ENCODE measurements around the gene CDK19.
A peak's percentile ranks its signal among the peaks of the same experiment; 100 is the strongest.

The CDK19 gene

DNA sequence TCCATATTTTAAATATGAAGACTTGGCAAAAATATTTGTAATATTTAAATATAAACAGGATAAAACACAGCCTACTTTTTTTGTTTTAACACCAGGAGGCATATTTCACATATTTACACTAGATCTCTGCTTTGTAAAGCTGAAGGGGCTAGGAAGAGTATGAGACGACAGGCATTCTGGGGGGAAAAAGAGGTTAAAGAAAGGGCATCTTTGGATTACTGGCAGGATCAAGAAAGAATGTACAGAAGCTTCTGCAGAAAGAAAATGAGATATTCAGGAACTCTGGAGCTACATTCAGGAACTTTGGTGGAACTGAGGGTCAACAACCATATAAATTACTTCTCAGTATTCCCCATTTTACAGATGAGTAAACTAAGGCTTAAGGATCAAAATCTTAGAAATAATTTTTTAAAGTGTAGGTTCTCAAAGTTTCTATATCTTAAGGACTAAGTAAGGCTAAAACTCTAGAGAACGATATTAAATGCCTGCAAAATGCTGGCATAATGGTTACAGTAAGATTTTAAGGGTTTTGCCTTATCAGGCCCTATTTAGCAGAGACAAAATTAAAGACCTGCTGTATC lies 156.5 kb downstream of the CDK19 start:
- no peak for DNase-seq (ENCODE audit: low read depth)

GRCh38 chr6:110656492-110656891 lies 158.8 kb downstream of the CDK19 start:
- no peak for DNase-seq (ENCODE audit: low read depth)

DNA sequence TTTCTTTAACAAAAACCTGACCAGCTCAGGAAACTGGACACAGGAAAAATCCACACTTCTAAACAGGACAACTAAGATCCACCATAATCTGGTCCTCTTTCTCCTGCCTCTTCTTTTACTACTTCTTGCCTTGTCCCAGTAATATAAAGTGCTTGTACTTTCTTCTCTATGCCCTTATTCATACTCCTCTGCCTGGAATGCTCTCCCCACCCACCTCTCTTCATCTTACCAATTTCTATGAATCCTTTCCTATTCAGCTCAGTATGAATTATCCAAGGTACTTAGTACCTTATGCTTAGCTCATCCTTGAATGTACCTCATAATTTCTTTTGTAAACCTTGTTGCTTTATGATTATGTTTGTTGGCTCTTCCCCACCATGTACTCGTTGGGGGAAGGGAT lies 159.4 kb downstream of the CDK19 start:
- no peak for DNase-seq (ENCODE audit: low read depth)

DNA sequence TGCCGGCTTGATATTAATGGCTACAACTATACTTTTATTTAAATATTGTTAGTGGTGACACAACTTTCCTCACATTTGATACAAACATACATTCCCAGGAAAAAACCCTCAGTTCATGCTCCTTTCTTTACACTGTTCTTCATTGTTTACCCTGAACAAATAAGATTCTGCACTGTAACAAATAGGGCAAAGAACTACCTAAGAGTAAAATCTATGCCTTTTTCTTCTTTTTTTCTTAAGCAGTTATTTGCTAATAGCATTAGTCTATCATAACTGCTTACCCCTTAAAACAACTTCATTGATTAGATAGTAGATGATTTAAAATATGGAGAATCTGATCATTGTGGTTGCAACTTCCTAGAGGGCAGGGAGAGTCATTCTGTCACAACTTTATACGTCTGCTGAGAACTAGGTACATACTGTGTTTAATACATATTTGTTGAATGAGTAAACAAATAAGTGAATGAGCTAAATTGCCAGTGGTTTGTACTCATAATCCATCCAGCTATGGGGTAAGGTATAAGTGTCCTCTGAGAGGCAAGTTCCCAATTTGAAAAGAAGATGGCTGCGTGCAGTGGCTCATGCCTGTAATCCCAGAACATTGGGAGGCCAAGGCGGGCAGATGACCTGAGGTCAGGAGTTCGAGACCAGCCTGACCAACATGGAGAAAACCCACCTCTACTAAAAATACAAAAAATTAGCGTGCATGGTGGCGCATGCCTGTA lies 161.0 kb downstream of the CDK19 start:
- DNase-seq (ENCODE audit: low read depth) = no peak

DNA sequence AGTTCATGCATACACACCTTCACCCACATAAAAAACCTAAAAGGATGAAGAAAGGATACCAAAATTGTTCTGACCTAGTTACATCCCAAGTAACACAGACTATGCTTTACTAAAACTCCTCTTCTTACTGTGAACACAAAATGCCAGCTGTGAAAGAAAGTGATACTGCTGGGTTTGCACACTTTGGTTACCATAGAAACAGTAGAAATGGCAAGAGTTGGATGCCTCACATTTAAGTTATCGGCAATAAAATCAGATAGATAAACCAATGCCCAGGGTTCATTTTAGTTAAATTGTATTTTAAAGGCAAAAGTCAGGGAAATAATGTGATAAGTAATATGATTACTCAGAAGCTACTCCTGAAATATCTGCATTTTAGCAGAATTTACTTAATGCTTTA lies 161.9 kb downstream of the CDK19 start:
- no peak for DNase-seq (ENCODE audit: low read depth)

DNA sequence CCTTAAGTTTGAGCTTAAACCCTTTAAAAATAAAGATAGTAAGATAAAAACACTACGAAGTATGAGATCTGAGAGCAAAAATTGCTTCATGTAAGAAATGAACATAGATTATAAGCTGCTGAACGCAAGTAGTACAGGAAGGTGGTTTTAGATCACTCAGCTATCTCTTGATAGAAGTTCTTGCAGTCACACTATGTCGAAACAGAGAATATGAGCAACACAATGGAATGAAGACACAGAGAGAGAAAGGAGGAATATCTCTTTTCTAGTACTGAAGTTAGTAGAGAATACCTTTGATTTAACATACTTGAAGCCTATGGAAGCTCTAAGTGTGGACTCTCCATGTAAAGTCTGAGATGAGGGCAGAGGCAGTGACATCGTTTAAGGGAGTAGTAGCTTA lies 162.7 kb downstream of the CDK19 start:
- DNase-seq (ENCODE audit: low read depth) = no peak

DNA sequence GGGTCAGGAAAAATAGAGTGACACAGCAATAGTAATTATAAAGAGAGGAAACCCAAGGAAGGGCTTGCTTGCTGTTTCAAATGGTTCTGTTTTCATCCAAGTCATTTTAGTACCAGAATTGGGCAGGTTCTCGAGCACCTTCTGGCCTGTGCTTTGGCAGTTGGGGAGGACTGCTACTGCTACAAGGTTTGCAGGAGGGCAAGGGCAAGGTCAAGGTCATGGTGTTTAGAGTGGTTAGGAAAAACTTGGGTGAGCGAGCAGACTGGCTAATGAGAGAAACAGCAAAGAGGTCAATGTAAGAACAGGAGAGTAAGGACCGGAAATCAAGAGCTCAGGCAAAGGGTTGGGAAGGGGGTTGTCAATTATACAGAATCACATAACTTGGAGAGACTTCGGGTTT lies 164.5 kb downstream of the CDK19 start:
- DNase-seq (ENCODE audit: low read depth) = no peak

GRCh38 chr6:110649704-110650103 lies 165.6 kb downstream of the CDK19 start:
- no peak for DNase-seq (ENCODE audit: low read depth)

DNA sequence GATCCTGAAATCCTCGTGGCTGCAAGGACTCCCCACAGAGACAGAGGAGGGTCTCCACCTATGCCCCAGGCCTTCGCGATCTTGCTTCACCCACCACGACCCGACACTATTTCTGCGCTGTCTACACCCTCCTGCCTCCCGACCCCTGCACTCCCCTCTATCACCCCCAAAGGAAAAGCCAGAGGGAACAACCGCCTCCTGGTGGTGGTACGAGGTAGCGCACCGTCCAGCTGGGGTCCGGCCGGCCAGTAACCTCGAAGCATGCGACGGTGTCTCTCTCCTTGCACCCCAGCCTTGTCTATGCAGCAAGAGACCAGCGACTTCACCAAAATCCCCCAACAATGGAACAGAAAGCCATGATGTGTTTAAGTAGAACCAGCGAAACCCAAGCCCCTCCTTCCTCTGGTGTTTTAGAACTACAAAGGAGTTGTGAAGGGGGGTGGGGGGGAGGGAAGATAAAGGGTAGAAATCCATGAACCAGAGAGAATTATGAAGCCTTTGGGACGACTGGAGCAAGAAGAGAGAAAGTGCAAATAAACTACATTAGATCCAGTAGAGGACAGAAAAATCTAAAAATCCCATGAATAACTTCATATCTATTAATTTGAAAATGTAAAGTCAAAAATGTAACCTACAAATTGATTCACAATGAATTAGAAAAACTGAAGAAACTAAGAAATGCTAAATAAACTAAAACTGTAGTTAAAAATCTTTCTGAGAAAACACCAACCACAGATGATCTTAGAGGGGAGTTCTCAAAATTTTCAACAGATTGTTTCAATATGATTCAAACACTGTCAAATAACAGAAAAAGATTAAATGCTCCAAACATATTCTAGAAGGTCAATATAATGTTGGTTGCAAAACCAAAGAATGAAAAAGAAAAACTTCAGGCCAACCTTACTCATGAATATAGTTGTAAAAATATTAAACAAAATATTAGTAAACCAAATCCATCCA lies 168.0 kb downstream of the CDK19 start:
- no peak for DNase-seq (ENCODE audit: low read depth)

- DNase-seq (ENCODE audit: low read depth) = no peak
These were observed 168.9 kb downstream of the CDK19 start for GRCh38 chr6:110646419-110646698.

- no peak for DNase-seq (ENCODE audit: low read depth)
These were observed 169.4 kb downstream of the CDK19 start for GRCh38 chr6:110645685-110646418.

GRCh38 chr6:110643175-110643574 lies 172.1 kb downstream of the CDK19 start:
- no peak for DNase-seq (ENCODE audit: low read depth)

DNA sequence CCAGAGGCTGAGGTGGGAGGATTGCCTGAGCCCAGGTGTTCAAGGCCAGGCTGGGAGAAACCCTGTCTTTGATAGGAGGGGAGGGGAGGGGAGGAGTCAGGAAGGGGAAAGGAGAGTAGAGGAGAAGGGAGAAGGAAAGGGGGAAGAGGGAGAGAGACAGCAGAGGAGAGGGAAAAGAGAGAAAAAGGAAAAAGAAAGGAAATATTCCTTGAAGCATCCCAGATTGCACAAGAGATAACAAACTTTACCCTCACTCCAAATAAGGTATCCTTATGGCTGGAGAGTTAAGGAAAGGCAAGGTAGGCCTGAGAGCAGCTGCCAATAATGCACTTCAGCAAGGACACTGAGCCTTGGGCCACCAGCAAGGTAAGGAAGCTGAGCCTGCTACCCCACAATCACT lies 172.6 kb downstream of the CDK19 start:
- no peak for DNase-seq (ENCODE audit: low read depth)

GRCh38 chr6:110636781-110637180 lies 178.5 kb downstream of the CDK19 start:
- no peak for DNase-seq (ENCODE audit: low read depth)

GRCh38 chr6:110635096-110635495 lies 180.2 kb downstream of the CDK19 start:
- DNase-seq (ENCODE audit: low read depth) = no peak

GRCh38 chr6:110633731-110634213 lies 181.5 kb downstream of the CDK19 start:
- no peak for DNase-seq (ENCODE audit: low read depth)

- no peak for DNase-seq (ENCODE audit: low read depth)
These were observed 186.1 kb downstream of the CDK19 start for GRCh38 chr6:110629153-110629552.

DNA sequence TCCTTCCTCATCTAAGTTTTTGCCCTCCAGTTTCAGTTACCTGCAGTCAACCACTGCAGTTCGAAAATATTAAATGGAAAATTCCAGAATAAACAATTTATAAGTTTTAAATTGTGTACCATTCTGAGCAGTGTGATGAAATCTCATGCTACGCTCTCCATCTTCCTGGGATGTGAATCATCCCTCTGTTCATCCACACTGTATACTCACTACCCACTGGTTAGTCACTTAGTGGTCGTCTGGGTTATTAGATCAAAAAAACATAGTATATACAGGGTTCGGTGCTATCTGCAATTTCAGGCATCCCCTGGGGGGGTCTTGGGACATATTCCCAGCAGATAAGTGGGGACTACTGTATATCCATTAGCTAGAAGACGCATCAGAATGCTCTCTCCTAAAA lies 186.9 kb downstream of the CDK19 start:
- peak; percentile 20 for DNase-seq (ENCODE audit: low read depth)

- no peak for DNase-seq (ENCODE audit: low read depth)
These were observed 188.8 kb downstream of the CDK19 start for GRCh38 chr6:110626442-110626841.

DNA sequence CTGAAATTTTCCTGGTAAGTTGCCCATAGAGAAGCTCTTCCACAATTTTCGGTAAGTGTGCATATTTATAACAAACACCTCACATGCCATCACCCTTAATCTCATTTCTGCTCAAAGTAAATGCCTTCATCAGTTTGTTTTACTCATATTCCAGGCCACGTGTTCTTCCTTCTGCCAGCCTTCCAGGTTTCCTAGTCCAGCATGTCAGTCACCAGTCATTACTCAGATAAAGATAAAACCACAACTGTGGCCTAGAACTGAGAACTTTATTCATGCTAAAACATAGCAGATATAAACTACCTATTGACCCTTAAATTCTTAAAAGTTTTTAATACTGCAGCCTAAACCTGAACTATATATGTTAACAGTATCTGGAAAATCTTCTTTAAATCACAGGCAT lies 189.4 kb downstream of the CDK19 start:
- DNase-seq (ENCODE audit: low read depth) = no peak

- no peak for DNase-seq (ENCODE audit: low read depth)
These were observed 192.2 kb downstream of the CDK19 start for GRCh38 chr6:110622912-110623578.

GRCh38 chr6:110621061-110621460 lies 194.2 kb downstream of the CDK19 start:
- DNase-seq (ENCODE audit: low read depth) = no peak
